GM23338 (cell line): ENCODE results near the gene PDE4B. TPM values are rescaled to one million over a fixed set of nuclear protein-coding genes. Genes with fewer than 3 reads are reported as not detected.

Experiments
- ATAC-seq: fragments of 200-7000 bp; cut with Tn5 transposase; 3 replicates; pipeline ENCODE4 v1.9.1; 2020
- DNase-seq: peaks from one replicate; pipeline ENCODE4 v3.0.0-alpha.2; 2015; ENCODE audit warnings: low spot score
- H2AFZ ChIP-seq: fragments of 200-600 bp; sonication (generic); 2 replicates; pipeline ENCODE4 v1.8.0; 2016; ENCODE audit warnings: antibody characterized with exemption, mild to moderate bottlenecking, moderate library complexity
- H3F3A ChIP-seq: fragments of 200-600 bp; sonication (generic); replicated peaks from 2 replicates; pipeline ENCODE4 v1.8.0; 2017; ENCODE audit warnings: antibody characterized with exemption, mixed run types, low read depth
- H3K27ac ChIP-seq: fragments of 200-600 bp; sonication (generic); 2 replicates; pipeline ENCODE4 v1.6.1; 2016; ENCODE audit warnings: low read depth
- H3K27me3 ChIP-seq: fragments of 200-600 bp; sonication (generic); 2 replicates; pipeline ENCODE4 v1.8.0; 2016; ENCODE audit warnings: mild to moderate bottlenecking, mixed run types, moderate library complexity; ENCODE audit not compliant: insufficient read depth
- H3K36me3 ChIP-seq: fragments of 200-600 bp; sonication (generic); 2 replicates; pipeline ENCODE4 v1.8.0; 2016; ENCODE audit warnings: mild to moderate bottlenecking; ENCODE audit not compliant: insufficient read depth
- H3K4me1 ChIP-seq: fragments of 200-600 bp; sonication (generic); 2 replicates; pipeline ENCODE4 v1.8.0; 2016; ENCODE audit warnings: mild to moderate bottlenecking, moderate library complexity; ENCODE audit not compliant: insufficient read depth
- H3K4me2 ChIP-seq: fragments of 200-600 bp; sonication (generic); 2 replicates; pipeline ENCODE4 v1.7.1; 2017; ENCODE audit warnings: mixed run types
- H3K4me3 ChIP-seq: fragments of 200-600 bp; sonication (generic); 2 replicates; pipeline ENCODE4 v1.6.1; 2016; ENCODE audit warnings: mixed run types
- H3K79me2 ChIP-seq: fragments of 200-600 bp; sonication (generic); replicated peaks from 2 replicates; pipeline ENCODE4 v1.8.0; 2017; ENCODE audit warnings: mild to moderate bottlenecking; ENCODE audit not compliant: insufficient read depth
- H3K9me2 ChIP-seq: fragments of 200-600 bp; sonication (generic); 2 replicates; pipeline ENCODE4 v1.8.0; 2017; ENCODE audit not compliant: insufficient read depth
- H4K20me1 ChIP-seq: fragments of 200-600 bp; sonication (generic); replicated peaks from 2 replicates; pipeline ENCODE4 v1.8.0; 2017; ENCODE audit warnings: mild to moderate bottlenecking; ENCODE audit not compliant: insufficient read depth
- H3K27ac Mint-ChIP-seq: 2 replicates; pipeline ENCODE4 v1.8.0; 2020; ENCODE audit warnings: inconsistent platforms, mild to moderate bottlenecking, moderate library complexity, mixed read lengths
- H3K27me3 Mint-ChIP-seq: 3 replicates; pipeline ENCODE4 v1.8.0; 2022; ENCODE audit warnings: low read depth, mild to moderate bottlenecking, moderate library complexity, mixed read lengths, inconsistent platforms; ENCODE audit not compliant: insufficient read depth, poor library complexity
- H3K36me3 Mint-ChIP-seq: 3 replicates; pipeline ENCODE4 v1.8.0; 2021; ENCODE audit warnings: low read depth, mild to moderate bottlenecking, inconsistent platforms, moderate library complexity, mixed read lengths
- H3K4me1 Mint-ChIP-seq: 3 replicates; pipeline ENCODE4 v1.8.0; 2020; ENCODE audit warnings: mild to moderate bottlenecking, inconsistent platforms, mixed read lengths
- H3K4me3 Mint-ChIP-seq: 3 replicates; pipeline ENCODE4 v1.8.0; 2021; ENCODE audit warnings: moderate library complexity, mild to moderate bottlenecking, inconsistent platforms, mixed read lengths
- H3K9me3 Mint-ChIP-seq: 3 replicates; pipeline ENCODE4 v1.8.0; 2020; ENCODE audit warnings: moderate library complexity, mild to moderate bottlenecking, inconsistent platforms, mixed read lengths
- CREB1 ChIP-seq: fragments of 250-450 bp; sonication (Bioruptor Pico); IDR thresholded peaks from 2 replicates; pipeline ENCODE4 v1.5.0; 2020; ENCODE audit warnings: low read depth, mild to moderate bottlenecking, moderate library complexity
- CTCF ChIP-seq, 2 experiments: fragments of 200-600 bp in 1 of 2; sonication (generic) in 1 of 2; conservative IDR thresholded peaks; 2 replicates each; pipeline versions ENCODE4 v1.5.1 to v1.6.1; 2016 to 2017; ENCODE audit warnings: antibody characterized with exemption in 2 of 2, low read depth in 2 of 2, mild to moderate bottlenecking in 2 of 2, moderate library complexity in 1 of 2
- ETS1 ChIP-seq: IDR thresholded peaks from 2 replicates; pipeline ENCODE4 v1.6.1; 2016; ENCODE audit warnings: antibody characterized with exemption
- JUNB ChIP-seq: IDR thresholded peaks from one replicate; pipeline ENCODE4 v1.6.1; 2016; ENCODE audit warnings: antibody characterized with exemption; ENCODE audit not compliant: unreplicated experiment
- NANOG ChIP-seq: IDR thresholded peaks from 2 replicates; pipeline ENCODE4 v1.6.1; 2016; ENCODE audit warnings: antibody characterized with exemption, borderline replicate concordance
- POLR2AphosphoS5 ChIP-seq: IDR thresholded peaks from 2 replicates; pipeline ENCODE4 v1.6.1; 2016; ENCODE audit warnings: antibody characterized with exemption, low read depth
- REST ChIP-seq: IDR thresholded peaks from one replicate; pipeline ENCODE4 v1.6.1; 2018; ENCODE audit warnings: antibody characterized with exemption; ENCODE audit not compliant: unreplicated experiment
- ZNF114 ChIP-seq: fragments of 250-450 bp; sonication (Bioruptor Pico); IDR thresholded peaks from 2 replicates; pipeline ENCODE4 v1.5.0; 2020; ENCODE audit warnings: mild to moderate bottlenecking, moderate library complexity
- ZNF462 ChIP-seq: fragments of 250-450 bp; sonication (Bioruptor Pico); IDR thresholded peaks from 2 replicates; pipeline ENCODE4 v1.5.0; 2020; ENCODE audit warnings: mild to moderate bottlenecking, moderate library complexity
- polyA plus RNA-seq: library from polyadenylated mRNA; unstranded; fragments of >200 nt; fragmentation: Nextera tagmentation; extraction: Ambion mirVana; gene quantifications from 2 replicates; pipeline ENCODE4 v1.2.1, GENCODE V29; 2016
- total RNA-seq: library from RNA; depleted of rRNA; stranded (reverse); fragments of >200 nt; shearing (Covaris generic); gene quantifications from 2 replicates; pipeline ENCODE4 v1.2.3, GENCODE V29; 2014

Gene PDE4B
- total and polyA plus RNA-seq, 2 experiments from 2014 or later = 14.0 to 25.6 TPM

GRCh38 chr1:66388913-66389312, 596.2 kb downstream of the PDE4B start:
- H3K4me1 ChIP-seq = no peaks in the 10 kb centered on the region; the same call in 1 of the 2 replicates
- H3K36me3 Mint-ChIP-seq = peaks cover 34% of the 10 kb centered on the region
- DNase-seq (no peak), ATAC-seq (no peak)
- H2AFZ ChIP-seq = no peak overlapping the region
- H3K27ac ChIP-seq = no peak overlapping the region
- no peaks in the 10 kb centered on the region for H3K27me3 Mint-ChIP-seq
- H3K4me1 Mint-ChIP-seq = no peaks in the 10 kb centered on the region
- no peak overlapping the region for H3K4me3 Mint-ChIP-seq
- no peak overlapping the region for H3K4me3 ChIP-seq
- H3K27ac Mint-ChIP-seq = no peak overlapping the region
- H3K9me3 Mint-ChIP-seq = peaks cover 54% of the 10 kb centered on the region
- H3F3A ChIP-seq = no peaks in the 10 kb centered on the region
- H3K4me2 ChIP-seq = no peak overlapping the region
- H3K79me2 ChIP-seq = no peaks in the 10 kb centered on the region
- peaks cover 17% of the 10 kb centered on the region for H3K36me3 ChIP-seq
- H4K20me1 ChIP-seq = no peaks in the 10 kb centered on the region
- no peak for TF ChIP-seq REST
- TF ChIP-seq ZNF114 = no peak
- no peak for TF ChIP-seq ETS1
- no peak for TF ChIP-seq POLR2AphosphoS5
- TF ChIP-seq CTCF (conservative IDR thresholded peaks at IDR 0.05; ENCODE audit: low read depth in 2 of 2) = no peak
- TF ChIP-seq JUNB = no peak
- TF ChIP-seq CREB1 = no peak
- peaks cover 10% of the 10 kb centered on the region; the same call in 1 of the 2 replicates for H3K9me2 ChIP-seq
- H3K27me3 ChIP-seq = no peaks in the 10 kb centered on the region

GRCh38 chr1:66393586-66394287, 601.0 kb downstream of the PDE4B start:
- Histone ChIP-seq H3F3A (no peaks in the 10 kb centered on the region), H3K4me3 (no peak overlapping the region), H3K79me2 (no peaks in the 10 kb centered on the region), H4K20me1 (no peaks in the 10 kb centered on the region), H3K36me3 (peaks cover 4% of the 10 kb centered on the region; the same call in 1 of the 2 replicates), H3K4me1 (no peaks in the 10 kb centered on the region), H3K9me2 (0 out of 2 replicates have a peak, but pooled peaks cover 6% of the 10 kb centered on the region), H2AFZ (no peak overlapping the region), H3K27me3 (no peaks in the 10 kb centered on the region), H3K4me2 (no peak overlapping the region), H3K27ac (no peak overlapping the region)
- no peak for ATAC-seq
- Mint-ChIP-seq H3K27ac (no peak overlapping the region), H3K27me3 (no peaks in the 10 kb centered on the region), H3K4me1 (no peaks in the 10 kb centered on the region; the same call in 2 of the 3 replicates), H3K36me3 (peaks cover 9% of the 10 kb centered on the region; the same call in 2 of the 3 replicates), H3K4me3 (no peak overlapping the region), H3K9me3 (peaks cover 19% of the 10 kb centered on the region)
- no peak for DNase-seq
- TF ChIP-seq POLR2AphosphoS5 = no peak
- no peak for TF ChIP-seq ZNF462 (CRISPR knock-in tag)
- no peak for TF ChIP-seq NANOG
